Astrocyte (in vitro differentiated cells and primary cell): ENCODE results near the gene UVRAG.

Source experiments
- CTCF ChIP-seq: IDR thresholded peaks from 2 replicates; pipeline ENCODE4 v1.5.1; 2011; ENCODE audit warnings: low read depth, mild to moderate bottlenecking, inconsistent platforms, low read length, moderate library complexity; ENCODE audit not compliant: insufficient read depth
- EZH2 ChIP-seq: IDR thresholded peaks from 2 replicates; pipeline ENCODE4 v1.6.1; 2012; ENCODE audit warnings: mild to moderate bottlenecking, low read length, inconsistent platforms; ENCODE audit not compliant: insufficient read depth

DNA sequence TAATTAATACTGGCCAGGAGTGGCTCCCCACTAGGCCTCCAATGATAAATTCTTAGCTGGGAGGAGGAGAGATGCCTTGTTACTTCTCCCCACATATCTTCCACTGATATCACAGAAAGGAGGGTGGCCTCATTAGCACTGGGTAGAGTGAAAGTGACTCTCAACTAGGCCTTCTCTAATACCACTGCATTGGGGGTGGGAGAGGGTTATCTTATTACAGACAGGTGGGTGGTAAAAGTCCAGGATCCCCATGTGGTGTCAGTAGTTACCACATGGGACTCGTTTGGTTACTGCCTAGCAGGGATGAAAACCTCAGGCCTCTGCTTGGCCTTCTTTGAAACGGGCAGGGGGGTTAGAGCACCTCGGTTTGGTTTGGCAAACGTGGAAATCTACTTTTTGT is 167.3 kb downstream of the UVRAG start:
- TF ChIP-seq CTCF (no peak), EZH2 (no peak)
